Raji (cell line): ENCODE measurements around the gene NAIF1.

Experiments used
- POLR2A ChIP-seq: IDR thresholded peaks from 2 replicates; pipeline ENCODE4 v1.6.1; 2011; ENCODE audit warnings: low read depth, low read length, control low read depth; ENCODE audit not compliant: insufficient read depth

NAIF1 gene

GRCh38 chr9:128077847-128078503 lies 10.9 kb upstream of the NAIF1 start:
- TF ChIP-seq POLR2A, result no peak

- no peak for TF ChIP-seq POLR2A
These were observed 6.2 kb upstream of the NAIF1 start for GRCh38 chr9:128073253-128073886.

- no peak for TF ChIP-seq POLR2A
These were observed 5.3 kb upstream of the NAIF1 start for GRCh38 chr9:128072144-128073021.

GRCh38 chr9:128070874-128071273 lies 3.8 kb upstream of the NAIF1 start:
- no peak for TF ChIP-seq POLR2A

- no peak for TF ChIP-seq POLR2A
These were observed 1.5 kb upstream of the NAIF1 start for GRCh38 chr9:128068386-128069205.

- TF ChIP-seq POLR2A, result peak; percentile 66
These were observed 695 bp upstream of the NAIF1 start, which contains the start of gene SLC25A25 for GRCh38 chr9:128067645-128068385. SLC25A25 (plus strand) TSS chr9:128068232; CDS start chr9:128068320, 88 bp downstream.

GRCh38 chr9:128065907-128066712 lies 1.0 kb downstream of the NAIF1 start:
- no peak for TF ChIP-seq POLR2A

GRCh38 chr9:128062846-128063831 lies 4.0 kb downstream of the NAIF1 start:
- TF ChIP-seq POLR2A, result no peak

GRCh38 chr9:128062279-128062678 lies 4.8 kb downstream of the NAIF1 start:
- no peak for TF ChIP-seq POLR2A

- no peak for TF ChIP-seq POLR2A
These were observed 5.7 kb downstream of the NAIF1 start for GRCh38 chr9:128061275-128061960.

GRCh38 chr9:128059365-128059983 lies 7.6 kb downstream of the NAIF1 start:
- TF ChIP-seq POLR2A, result no peak
